Measurements from ENCODE around the gene FSHB. TPM values are rescaled to one million over a fixed set of nuclear protein-coding genes. Genes with fewer than 3 reads are reported as not detected.

The FSHB gene
- total RNA-seq, 1 experiment from 2014 or later = not detected

DNA sequence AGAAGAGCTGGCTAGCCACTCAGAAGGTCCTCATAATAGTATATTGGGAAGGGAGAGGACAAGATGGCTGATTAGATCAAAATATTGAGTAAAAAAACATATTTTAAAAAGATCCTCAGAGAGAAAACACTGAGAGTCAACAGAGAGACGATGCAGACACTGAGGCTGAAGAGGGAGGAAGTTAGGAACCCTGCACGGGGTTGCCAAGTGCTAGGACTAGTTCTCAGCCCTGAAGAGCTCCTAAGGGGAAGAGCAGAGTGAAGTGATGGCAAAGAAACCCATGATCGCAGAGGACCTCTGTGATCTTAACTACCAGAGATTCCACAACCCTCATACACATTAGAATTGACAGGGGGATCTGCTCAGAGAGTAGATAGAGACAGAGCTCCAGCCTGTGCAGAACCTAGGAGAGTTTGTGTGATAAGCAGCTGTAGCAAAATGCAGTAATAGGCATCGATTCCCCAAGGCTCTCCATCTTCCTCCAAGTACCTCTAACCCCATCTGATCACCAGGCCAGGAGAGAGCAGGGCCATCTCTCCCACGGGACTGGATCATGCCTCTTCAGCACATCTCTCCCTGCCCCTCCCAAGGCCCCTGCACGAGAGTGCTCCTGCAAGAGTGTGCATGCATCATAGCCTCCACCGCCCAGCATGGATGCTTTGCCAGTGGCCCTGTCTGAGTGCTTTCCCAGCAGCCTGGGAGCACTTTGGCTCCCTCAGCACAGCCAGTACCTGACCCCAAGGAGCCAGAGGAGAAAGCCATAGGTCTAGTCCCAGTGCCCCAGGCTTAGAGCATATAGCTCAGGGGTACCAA, 50.9 kb downstream of the FSHB start:
- Histone ChIP-seq H3K9me3 (ENCODE audit: control insufficient read depth, low read depth, low read length) (no peaks in the 10 kb centered on the region), H2BK5ac (ENCODE audit: insufficient read length, low read length) (no peak overlapping the region), H3K18ac (ENCODE audit: insufficient read length, low read depth, low read length) (no peak overlapping the region), H3T11ph (ENCODE audit: low read length) (no peak overlapping the region), H3K79me2 (ENCODE audit: insufficient read depth, low read length) (no peaks in the 10 kb centered on the region), H2AK5ac (ENCODE audit: insufficient read length, low read length) (no peak overlapping the region), H2BK120ac (ENCODE audit: low read depth, low read length, poor library complexity, severe bottlenecking) (no peak overlapping the region), H3K56ac (ENCODE audit: insufficient read length, low read depth, low read length) (no peak overlapping the region), H2BK20ac (ENCODE audit: low read depth, low read length, poor library complexity, severe bottlenecking) (no peak overlapping the region), H3K23me2 (ENCODE audit: insufficient read length, low read depth, low read length, poor library complexity, severe bottlenecking) (no peaks in the 10 kb centered on the region), H3K79me1 (ENCODE audit: insufficient read depth, low read depth, low read length, poor library complexity, severe bottlenecking) (no peaks in the 10 kb centered on the region), H4K20me1 (ENCODE audit: control insufficient read depth, insufficient read depth, insufficient read length) (no peaks in the 10 kb centered on the region), H4K8ac (replicated peaks; ENCODE audit: insufficient read length, low read depth, low read length) (no peak overlapping the region), H3K27ac (ENCODE audit: insufficient read length, low read depth, low read length) (no peak overlapping the region), H4K5ac (ENCODE audit: insufficient read length, low read depth, low read length) (no peak overlapping the region), H3K4me2 (ENCODE audit: insufficient read depth, insufficient read length, low read length) (no peak overlapping the region), H4K91ac (ENCODE audit: insufficient read length, low read depth, low read length) (no peak overlapping the region), H2BK12ac (ENCODE audit: insufficient read length, low read depth, low read length) (no peak overlapping the region), H3K4me1 (ENCODE audit: insufficient read depth, low read length) (no peaks in the 10 kb centered on the region), H3K23ac (ENCODE audit: insufficient read length, low read depth, low read length) (no peak overlapping the region), H3K4ac (ENCODE audit: low read depth, low read length) (no peak overlapping the region), H2BK15ac (ENCODE audit: low read depth, low read length) (no peak overlapping the region), H3K27me3 (ENCODE audit: insufficient read depth, low read length) (no peaks in the 10 kb centered on the region), H2AFZ (ENCODE audit: low read length) (no peak overlapping the region), H3K14ac (ENCODE audit: insufficient read depth, low read length) (no peak overlapping the region), H3K9ac (ENCODE audit: extremely low read depth, insufficient read length, low read length) (no peak overlapping the region)
- Mint-ChIP-seq H3K4me1 (no peaks in the 10 kb centered on the region), H3K27ac (no peak overlapping the region), H3K4me3 (no peak overlapping the region), H3K9me3 (no peaks in the 10 kb centered on the region), H3K36me3 (ENCODE audit: insufficient read depth in 1 of 3, low read depth in 3 of 3) (no peaks in the 10 kb centered on the region), H3K27me3 (ENCODE audit: low read depth) (peaks cover 6% of the 10 kb centered on the region)
- TF ChIP-seq, protein P1, sequence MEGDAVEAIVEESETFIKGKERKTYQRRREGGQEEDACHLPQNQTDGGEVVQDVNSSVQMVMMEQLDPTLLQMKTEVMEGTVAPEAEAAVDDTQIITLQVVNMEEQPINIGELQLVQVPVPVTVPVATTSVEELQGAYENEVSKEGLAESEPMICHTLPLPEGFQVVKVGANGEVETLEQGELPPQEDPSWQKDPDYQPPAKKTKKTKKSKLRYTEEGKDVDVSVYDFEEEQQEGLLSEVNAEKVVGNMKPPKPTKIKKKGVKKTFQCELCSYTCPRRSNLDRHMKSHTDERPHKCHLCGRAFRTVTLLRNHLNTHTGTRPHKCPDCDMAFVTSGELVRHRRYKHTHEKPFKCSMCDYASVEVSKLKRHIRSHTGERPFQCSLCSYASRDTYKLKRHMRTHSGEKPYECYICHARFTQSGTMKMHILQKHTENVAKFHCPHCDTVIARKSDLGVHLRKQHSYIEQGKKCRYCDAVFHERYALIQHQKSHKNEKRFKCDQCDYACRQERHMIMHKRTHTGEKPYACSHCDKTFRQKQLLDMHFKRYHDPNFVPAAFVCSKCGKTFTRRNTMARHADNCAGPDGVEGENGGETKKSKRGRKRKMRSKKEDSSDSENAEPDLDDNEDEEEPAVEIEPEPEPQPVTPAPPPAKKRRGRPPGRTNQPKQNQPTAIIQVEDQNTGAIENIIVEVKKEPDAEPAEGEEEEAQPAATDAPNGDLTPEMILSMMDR (conservative IDR thresholded peaks at IDR 0.05) = no peak
- no CpG with 5 or more reads among the region's 7 CpGs for WGBS (ENCODE audit: extremely low coverage, insufficient read length, low lambda C conversion rate)
- no peak for DNase-seq

Measured in H9 (cell line).